ENCODE data around the gene PPP6R3. TPM values are rescaled to one million over a fixed set of nuclear protein-coding genes. Genes with fewer than 3 reads are reported as not detected.
A peak's percentile ranks its signal among the peaks of the same experiment; 100 is the strongest.

The PPP6R3 gene
- total and polyA plus RNA-seq, 2 of the 13 experiments (the other 11 are each of a cell fraction or from before 2014, with no cell fraction given) = 41.2 to 83.4 TPM

DNA sequence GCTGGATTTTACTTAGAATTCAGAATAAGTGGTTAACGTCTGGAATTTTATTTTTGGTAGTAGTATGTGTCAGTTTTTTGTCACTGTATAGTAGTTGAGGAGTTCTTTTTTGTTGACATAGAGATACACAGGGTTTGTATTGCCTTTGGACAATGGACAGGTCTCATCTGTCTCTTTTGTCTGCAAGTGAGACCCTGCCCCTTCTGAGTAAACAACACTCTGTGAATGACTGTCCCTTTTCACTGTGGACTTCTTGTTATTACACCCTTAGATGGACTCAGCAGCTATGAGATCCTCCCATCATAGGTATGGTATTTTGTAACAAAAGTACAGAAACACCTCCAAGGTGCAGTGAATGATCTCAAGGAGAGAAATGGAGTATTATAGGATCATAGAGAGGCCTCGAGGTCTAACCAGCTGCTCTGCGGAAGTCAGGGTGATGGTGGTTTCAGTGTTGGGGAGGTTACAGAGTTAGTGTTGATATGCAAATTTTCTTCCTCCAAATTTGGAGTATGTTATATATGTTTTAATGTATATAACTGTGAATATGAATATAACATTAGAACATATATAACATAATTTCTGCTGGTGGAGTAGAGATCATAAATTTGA, 7.8 kb downstream of the PPP6R3 start (continued):
- no peak for TF ChIP-seq ZNF552 (CRISPR knock-in tag; IDR thresholded peaks at IDR 0.05; ENCODE audit: borderline replicate concordance)
- TF ChIP-seq PCBP2 (optimal IDR thresholded peaks at IDR 0.05; ENCODE audit: low read depth, low read length, poor library complexity, severe bottlenecking) = no peak
- peak; percentile 98 for TF ChIP-seq SOX5 (CRISPR knock-in tag; IDR thresholded peaks at IDR 0.05; ENCODE audit: borderline replicate concordance)
- TF ChIP-seq ZNF891 (CRISPR knock-in tag; IDR thresholded peaks at IDR 0.05) = no peak
- TF ChIP-seq, protein P1, sequence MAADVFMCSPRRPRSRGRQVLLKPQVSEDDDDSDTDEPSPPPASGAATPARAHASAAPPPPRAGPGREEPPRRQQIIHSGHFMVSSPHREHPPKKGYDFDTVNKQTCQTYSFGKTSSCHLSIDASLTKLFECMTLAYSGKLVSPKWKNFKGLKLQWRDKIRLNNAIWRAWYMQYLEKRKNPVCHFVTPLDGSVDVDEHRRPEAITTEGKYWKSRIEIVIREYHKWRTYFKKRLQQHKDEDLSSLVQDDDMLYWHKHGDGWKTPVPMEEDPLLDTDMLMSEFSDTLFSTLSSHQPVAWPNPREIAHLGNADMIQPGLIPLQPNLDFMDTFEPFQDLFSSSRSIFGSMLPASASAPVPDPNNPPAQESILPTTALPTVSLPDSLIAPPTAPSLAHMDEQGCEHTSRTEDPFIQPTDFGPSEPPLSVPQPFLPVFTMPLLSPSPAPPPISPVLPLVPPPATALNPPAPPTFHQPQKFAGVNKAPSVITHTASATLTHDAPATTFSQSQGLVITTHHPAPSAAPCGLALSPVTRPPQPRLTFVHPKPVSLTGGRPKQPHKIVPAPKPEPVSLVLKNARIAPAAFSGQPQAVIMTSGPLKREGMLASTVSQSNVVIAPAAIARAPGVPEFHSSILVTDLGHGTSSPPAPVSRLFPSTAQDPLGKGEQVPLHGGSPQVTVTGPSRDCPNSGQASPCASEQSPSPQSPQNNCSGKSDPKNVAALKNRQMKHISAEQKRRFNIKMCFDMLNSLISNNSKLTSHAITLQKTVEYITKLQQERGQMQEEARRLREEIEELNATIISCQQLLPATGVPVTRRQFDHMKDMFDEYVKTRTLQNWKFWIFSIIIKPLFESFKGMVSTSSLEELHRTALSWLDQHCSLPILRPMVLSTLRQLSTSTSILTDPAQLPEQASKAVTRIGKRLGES (CRISPR knock-in tag; IDR thresholded peaks at IDR 0.05; ENCODE audit: borderline replicate concordance) = no peak
- TF ChIP-seq, protein P2, sequence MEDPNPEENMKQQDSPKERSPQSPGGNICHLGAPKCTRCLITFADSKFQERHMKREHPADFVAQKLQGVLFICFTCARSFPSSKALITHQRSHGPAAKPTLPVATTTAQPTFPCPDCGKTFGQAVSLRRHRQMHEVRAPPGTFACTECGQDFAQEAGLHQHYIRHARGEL (CRISPR knock-in tag; IDR thresholded peaks at IDR 0.05) = no peak
- TF ChIP-seq ZNF816 (CRISPR knock-in tag; IDR thresholded peaks at IDR 0.05; ENCODE audit: borderline replicate concordance) = no peak
- TF ChIP-seq, protein P3, sequence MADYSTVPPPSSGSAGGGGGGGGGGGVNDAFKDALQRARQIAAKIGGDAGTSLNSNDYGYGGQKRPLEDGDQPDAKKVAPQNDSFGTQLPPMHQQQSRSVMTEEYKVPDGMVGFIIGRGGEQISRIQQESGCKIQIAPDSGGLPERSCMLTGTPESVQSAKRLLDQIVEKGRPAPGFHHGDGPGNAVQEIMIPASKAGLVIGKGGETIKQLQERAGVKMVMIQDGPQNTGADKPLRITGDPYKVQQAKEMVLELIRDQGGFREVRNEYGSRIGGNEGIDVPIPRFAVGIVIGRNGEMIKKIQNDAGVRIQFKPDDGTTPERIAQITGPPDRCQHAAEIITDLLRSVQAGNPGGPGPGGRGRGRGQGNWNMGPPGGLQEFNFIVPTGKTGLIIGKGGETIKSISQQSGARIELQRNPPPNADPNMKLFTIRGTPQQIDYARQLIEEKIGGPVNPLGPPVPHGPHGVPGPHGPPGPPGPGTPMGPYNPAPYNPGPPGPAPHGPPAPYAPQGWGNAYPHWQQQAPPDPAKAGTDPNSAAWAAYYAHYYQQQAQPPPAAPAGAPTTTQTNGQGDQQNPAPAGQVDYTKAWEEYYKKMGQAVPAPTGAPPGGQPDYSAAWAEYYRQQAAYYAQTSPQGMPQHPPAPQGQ (CRISPR knock-in tag; IDR thresholded peaks at IDR 0.05; ENCODE audit: borderline replicate concordance) = no peak
- TF ChIP-seq, protein P4, sequence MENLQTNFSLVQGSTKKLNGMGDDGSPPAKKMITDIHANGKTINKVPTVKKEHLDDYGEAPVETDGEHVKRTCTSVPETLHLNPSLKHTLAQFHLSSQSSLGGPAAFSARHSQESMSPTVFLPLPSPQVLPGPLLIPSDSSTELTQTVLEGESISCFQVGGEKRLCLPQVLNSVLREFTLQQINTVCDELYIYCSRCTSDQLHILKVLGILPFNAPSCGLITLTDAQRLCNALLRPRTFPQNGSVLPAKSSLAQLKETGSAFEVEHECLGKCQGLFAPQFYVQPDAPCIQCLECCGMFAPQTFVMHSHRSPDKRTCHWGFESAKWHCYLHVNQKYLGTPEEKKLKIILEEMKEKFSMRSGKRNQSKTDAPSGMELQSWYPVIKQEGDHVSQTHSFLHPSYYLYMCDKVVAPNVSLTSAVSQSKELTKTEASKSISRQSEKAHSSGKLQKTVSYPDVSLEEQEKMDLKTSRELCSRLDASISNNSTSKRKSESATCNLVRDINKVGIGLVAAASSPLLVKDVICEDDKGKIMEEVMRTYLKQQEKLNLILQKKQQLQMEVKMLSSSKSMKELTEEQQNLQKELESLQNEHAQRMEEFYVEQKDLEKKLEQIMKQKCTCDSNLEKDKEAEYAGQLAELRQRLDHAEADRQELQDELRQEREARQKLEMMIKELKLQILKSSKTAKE (CRISPR knock-in tag; IDR thresholded peaks at IDR 0.05; ENCODE audit: borderline replicate concordance) = no peak
- TF ChIP-seq ZNF17 (CRISPR knock-in tag; IDR thresholded peaks at IDR 0.05) = no peak
- no peak for TF ChIP-seq RAD51 (IDR thresholded peaks at IDR 0.05; ENCODE audit: borderline replicate concordance)
- TF ChIP-seq, protein P5, sequence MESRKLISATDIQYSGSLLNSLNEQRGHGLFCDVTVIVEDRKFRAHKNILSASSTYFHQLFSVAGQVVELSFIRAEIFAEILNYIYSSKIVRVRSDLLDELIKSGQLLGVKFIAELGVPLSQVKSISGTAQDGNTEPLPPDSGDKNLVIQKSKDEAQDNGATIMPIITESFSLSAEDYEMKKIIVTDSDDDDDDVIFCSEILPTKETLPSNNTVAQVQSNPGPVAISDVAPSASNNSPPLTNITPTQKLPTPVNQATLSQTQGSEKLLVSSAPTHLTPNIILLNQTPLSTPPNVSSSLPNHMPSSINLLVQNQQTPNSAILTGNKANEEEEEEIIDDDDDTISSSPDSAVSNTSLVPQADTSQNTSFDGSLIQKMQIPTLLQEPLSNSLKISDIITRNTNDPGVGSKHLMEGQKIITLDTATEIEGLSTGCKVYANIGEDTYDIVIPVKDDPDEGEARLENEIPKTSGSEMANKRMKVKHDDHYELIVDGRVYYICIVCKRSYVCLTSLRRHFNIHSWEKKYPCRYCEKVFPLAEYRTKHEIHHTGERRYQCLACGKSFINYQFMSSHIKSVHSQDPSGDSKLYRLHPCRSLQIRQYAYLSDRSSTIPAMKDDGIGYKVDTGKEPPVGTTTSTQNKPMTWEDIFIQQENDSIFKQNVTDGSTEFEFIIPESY (CRISPR knock-in tag; IDR thresholded peaks at IDR 0.05) = no peak
- TF ChIP-seq MAFK (conservative IDR thresholded peaks at IDR 0.05 in 1 of 2, IDR thresholded peaks at IDR 0.05 in 1 of 2; ENCODE audit: low read length in 2 of 2) = no peak
- TF ChIP-seq ISX (CRISPR knock-in tag; conservative IDR thresholded peaks at IDR 0.05) = no peak
- no peak for TF ChIP-seq ZNF44 (CRISPR knock-in tag; IDR thresholded peaks at IDR 0.05)
- TF ChIP-seq SMARCE1 (IDR thresholded peaks at IDR 0.05; ENCODE audit: borderline replicate concordance) = no peak
- TF ChIP-seq IRF2 (CRISPR knock-in tag; IDR thresholded peaks at IDR 0.05) = 0 out of 2 replicates have a peak, but pooled peaks have one; percentile 32
- TF ChIP-seq, protein P6, sequence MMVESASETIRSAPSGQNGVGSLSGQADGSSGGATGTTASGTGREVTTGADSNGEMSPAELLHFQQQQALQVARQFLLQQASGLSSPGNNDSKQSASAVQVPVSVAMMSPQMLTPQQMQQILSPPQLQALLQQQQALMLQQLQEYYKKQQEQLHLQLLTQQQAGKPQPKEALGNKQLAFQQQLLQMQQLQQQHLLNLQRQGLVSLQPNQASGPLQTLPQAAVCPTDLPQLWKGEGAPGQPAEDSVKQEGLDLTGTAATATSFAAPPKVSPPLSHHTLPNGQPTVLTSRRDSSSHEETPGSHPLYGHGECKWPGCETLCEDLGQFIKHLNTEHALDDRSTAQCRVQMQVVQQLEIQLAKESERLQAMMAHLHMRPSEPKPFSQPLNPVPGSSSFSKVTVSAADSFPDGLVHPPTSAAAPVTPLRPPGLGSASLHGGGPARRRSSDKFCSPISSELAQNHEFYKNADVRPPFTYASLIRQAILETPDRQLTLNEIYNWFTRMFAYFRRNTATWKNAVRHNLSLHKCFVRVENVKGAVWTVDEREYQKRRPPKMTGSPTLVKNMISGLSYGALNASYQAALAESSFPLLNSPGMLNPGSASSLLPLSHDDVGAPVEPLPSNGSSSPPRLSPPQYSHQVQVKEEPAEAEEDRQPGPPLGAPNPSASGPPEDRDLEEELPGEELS (CRISPR knock-in tag; IDR thresholded peaks at IDR 0.05) = 0 out of 2 replicates have a peak, but pooled peaks have one; percentile 25
